ENCODE results near the gene NUB1.
A peak's percentile ranks its signal among the peaks of the same experiment; 100 is the strongest.
"Not testable (repeated sequence)": the region's sequence is repeated elsewhere in the genome, so short reads cannot be mapped to it uniquely, and the experiment has no call there.

The NUB1 gene, protein sequence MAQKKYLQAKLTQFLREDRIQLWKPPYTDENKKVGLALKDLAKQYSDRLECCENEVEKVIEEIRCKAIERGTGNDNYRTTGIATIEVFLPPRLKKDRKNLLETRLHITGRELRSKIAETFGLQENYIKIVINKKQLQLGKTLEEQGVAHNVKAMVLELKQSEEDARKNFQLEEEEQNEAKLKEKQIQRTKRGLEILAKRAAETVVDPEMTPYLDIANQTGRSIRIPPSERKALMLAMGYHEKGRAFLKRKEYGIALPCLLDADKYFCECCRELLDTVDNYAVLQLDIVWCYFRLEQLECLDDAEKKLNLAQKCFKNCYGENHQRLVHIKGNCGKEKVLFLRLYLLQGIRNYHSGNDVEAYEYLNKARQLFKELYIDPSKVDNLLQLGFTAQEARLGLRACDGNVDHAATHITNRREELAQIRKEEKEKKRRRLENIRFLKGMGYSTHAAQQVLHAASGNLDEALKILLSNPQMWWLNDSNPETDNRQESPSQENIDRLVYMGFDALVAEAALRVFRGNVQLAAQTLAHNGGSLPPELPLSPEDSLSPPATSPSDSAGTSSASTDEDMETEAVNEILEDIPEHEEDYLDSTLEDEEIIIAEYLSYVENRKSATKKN

GRCh38 chr7:151341357-151342101 lies at the start of gene NUB1:
TSS of gene NUB1 (plus strand) at chr7:151341812. CDS start at chr7:151345350, 3,538 bp downstream.
- Histone ChIP-seq H3K27me3 (ENCODE audit: control insufficient read depth, insufficient read depth, low read length) (no peaks in the 10 kb centered on the region), H3K4me3 (ENCODE audit: low read length) (peak within 1 kb of the TSS; percentile 93), H3K27ac (ENCODE audit: low read length) (no peak within 1 kb of the TSS), H3K9me3 (ENCODE audit: control insufficient read depth, low read depth, low read length) (no peaks in the 10 kb centered on the region), H3K36me3 (ENCODE audit: control insufficient read depth, low read depth, low read length) (peaks cover 15% of the 10 kb centered on the region), H3K4me1 (ENCODE audit: control insufficient read depth, low read depth, low read length) (peaks cover 3% of the 10 kb centered on the region), H3K9ac (ENCODE audit: low read length) (peak within 1 kb of the TSS; percentile 81)

DNA sequence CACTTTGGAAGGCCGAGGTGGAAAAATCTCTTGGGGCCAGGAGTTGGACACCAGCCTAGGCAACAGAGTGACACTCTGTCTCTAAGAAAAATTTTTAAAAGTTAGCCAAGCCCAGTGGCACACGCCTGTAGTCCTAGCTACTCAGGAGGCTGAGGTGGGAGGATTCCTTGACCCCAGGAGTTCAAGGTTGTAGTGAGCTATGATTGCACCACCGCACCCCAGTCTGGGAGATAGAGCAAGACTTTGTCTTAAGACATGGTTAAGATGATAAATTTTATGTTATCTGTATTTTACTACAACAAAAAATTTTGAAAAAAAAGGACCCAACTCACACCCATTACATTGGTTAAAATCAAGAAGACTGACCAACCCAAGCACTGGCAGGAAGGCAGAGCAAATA lies 48.8 kb upstream of the NUB1 start:
- Histone ChIP-seq H3K36me3 (ENCODE audit: control insufficient read depth, low read depth, low read length) (no peaks in the 10 kb centered on the region), H3K9ac (ENCODE audit: low read length) (no peak overlapping the region), H3K4me1 (ENCODE audit: control insufficient read depth, low read depth, low read length) (no peaks in the 10 kb centered on the region), H3K27me3 (ENCODE audit: control insufficient read depth, insufficient read depth, low read length) (no peaks in the 10 kb centered on the region), H3K27ac (ENCODE audit: low read length) (no peak overlapping the region), H3K4me3 (ENCODE audit: low read length) (no peak overlapping the region), H3K9me3 (ENCODE audit: control insufficient read depth, low read depth, low read length) (no peaks in the 10 kb centered on the region)

DNA sequence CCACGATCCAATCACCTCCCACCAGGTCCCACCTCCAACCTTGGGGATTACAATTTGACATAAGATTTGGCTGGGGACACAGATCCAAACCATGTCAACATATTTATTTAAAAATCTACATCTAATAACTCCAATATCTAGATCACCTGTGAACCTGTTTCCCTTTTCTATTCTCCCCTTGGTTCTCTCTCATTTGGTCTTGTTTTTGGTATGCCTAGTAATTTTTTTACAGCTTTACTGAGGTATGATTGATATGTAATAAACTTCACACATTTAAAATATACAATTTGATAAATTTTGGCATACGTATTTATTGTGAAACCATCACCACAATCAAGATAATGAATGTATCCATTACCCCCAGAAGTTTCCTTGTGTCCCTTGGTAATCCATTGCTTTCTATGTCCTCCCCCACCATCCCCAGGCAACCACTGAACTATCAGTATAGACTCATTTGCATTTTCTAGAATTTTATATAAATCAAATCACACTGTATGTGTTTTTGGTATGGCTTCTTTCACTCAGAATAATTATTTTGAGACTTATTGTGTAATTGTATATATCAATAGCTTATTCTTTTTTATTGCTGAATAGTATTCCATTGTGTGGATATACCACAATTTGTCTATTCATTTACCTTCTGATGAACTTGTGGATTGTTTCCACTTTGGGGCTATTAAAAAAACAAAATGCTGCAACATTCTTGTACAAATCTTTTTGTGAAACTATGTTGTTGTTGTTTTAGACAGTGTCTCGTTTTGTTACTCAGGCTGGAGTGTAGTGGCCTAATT lies 45.2 kb upstream of the NUB1 start:
- H3K27ac ChIP-seq (ENCODE audit: low read length) = no peak overlapping the region
- no peaks in the 10 kb centered on the region for H3K4me1 ChIP-seq (ENCODE audit: control insufficient read depth, low read depth, low read length)
- no peaks in the 10 kb centered on the region for H3K9me3 ChIP-seq (ENCODE audit: control insufficient read depth, low read depth, low read length)
- H3K9ac ChIP-seq (ENCODE audit: low read length) = no peak overlapping the region
- H3K36me3 ChIP-seq (ENCODE audit: control insufficient read depth, low read depth, low read length) = no peaks in the 10 kb centered on the region
- no peak overlapping the region for H3K4me3 ChIP-seq (ENCODE audit: low read length)
- no peaks in the 10 kb centered on the region for H3K27me3 ChIP-seq (ENCODE audit: control insufficient read depth, insufficient read depth, low read length)

- Histone ChIP-seq H3K4me1 (ENCODE audit: control insufficient read depth, low read depth, low read length) (no peaks in the 10 kb centered on the region), H3K9ac (ENCODE audit: low read length) (no peak overlapping the region), H3K9me3 (ENCODE audit: control insufficient read depth, low read depth, low read length) (no peaks in the 10 kb centered on the region), H3K27me3 (ENCODE audit: control insufficient read depth, insufficient read depth, low read length) (peaks cover 8% of the 10 kb centered on the region), H3K36me3 (ENCODE audit: control insufficient read depth, low read depth, low read length) (no peaks in the 10 kb centered on the region), H3K4me3 (ENCODE audit: low read length) (no peak overlapping the region), H3K27ac (ENCODE audit: low read length) (no peak overlapping the region)
Measured at GRCh38 chr7:151298765-151299164, 42.8 kb upstream of the NUB1 start.

DNA sequence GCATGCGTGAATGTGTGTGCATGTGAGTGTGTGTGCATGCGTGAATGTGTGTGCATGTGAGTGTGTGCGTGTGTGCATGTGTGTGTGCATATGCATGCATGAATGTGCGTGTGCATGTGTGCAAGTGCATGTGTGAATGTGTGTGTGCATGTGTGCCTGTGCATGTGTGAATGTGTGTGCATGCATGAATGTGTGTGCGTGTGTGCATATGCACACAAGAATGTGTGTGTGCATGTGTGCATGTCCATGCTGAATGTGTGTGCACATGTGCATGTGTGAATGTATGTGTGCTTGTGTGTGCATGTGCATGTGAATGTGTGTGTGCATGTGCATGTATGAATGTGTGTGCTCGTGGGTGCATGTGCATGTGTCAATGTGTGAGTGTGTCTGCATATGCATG lies 42.1 kb upstream of the NUB1 start:
- Histone ChIP-seq H3K36me3 (ENCODE audit: control insufficient read depth, low read depth, low read length) (no peaks in the 10 kb centered on the region), H3K27ac (ENCODE audit: low read length) (no peak overlapping the region), H3K9ac (ENCODE audit: low read length) (no peak overlapping the region), H3K4me1 (ENCODE audit: control insufficient read depth, low read depth, low read length) (no peaks in the 10 kb centered on the region), H3K4me3 (ENCODE audit: low read length) (no peak overlapping the region), H3K9me3 (ENCODE audit: control insufficient read depth, low read depth, low read length) (no peaks in the 10 kb centered on the region), H3K27me3 (ENCODE audit: control insufficient read depth, insufficient read depth, low read length) (peaks cover 8% of the 10 kb centered on the region)

- peaks cover 8% of the 10 kb centered on the region for H3K27me3 ChIP-seq (ENCODE audit: control insufficient read depth, insufficient read depth, low read length)
- no peaks in the 10 kb centered on the region for H3K4me1 ChIP-seq (ENCODE audit: control insufficient read depth, low read depth, low read length)
- H3K4me3 ChIP-seq (ENCODE audit: low read length) = no peak overlapping the region
- H3K9me3 ChIP-seq (ENCODE audit: control insufficient read depth, low read depth, low read length) = no peaks in the 10 kb centered on the region
- no peak overlapping the region for H3K9ac ChIP-seq (ENCODE audit: low read length)
- no peak overlapping the region for H3K27ac ChIP-seq (ENCODE audit: low read length)
- H3K36me3 ChIP-seq (ENCODE audit: control insufficient read depth, low read depth, low read length) = no peaks in the 10 kb centered on the region
Measured at GRCh38 chr7:151299940-151300645, 41.5 kb upstream of the NUB1 start.

DNA sequence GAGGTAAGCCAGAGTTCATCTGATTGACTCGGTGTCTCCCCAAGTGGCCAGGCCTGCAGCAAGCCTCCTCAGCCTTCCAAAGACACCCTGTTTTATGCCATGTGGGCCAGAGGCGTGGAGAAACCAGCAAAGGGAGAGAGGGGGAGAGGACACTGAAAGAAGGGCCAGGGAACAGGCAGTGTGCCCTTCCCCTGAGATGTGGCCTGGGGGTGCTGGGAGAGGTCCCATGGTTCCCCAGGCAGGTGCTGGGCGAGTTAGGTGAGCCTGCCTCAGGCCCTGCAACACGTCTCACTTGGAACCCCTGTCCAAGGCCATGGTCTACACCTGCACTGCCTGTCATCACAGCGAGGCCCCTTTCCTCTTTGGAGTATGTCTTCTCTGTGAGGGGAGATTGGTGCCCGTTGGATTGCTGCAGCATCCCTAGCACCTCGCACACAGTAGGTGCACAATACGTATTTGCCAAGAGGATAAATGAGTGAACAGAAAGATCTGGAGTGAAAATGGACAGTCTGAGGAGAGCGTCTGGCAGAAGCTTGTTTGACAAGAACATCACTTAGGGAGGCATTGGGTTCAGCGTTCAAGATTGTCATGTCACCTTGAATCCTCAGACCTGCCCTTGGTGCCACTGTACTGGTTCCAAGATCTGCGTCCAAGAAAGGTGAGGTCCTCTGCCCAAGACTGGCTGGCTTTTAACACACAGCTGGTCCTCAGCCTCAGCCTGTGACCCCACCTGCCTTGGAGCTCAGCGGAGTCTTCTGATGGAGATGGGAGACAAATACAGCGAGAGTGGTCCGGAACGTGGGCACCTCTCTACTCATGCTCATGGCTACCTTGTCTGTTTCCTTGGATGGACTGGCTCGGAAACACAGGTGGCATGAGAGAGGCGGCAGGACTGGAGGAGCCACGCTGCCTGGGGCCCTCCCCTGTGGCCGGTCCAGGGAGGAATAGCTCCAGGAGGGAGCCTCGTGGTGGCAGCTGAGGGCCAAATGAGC lies 39.8 kb upstream of the NUB1 start:
- Histone ChIP-seq H3K36me3 (ENCODE audit: control insufficient read depth, low read depth, low read length) (no peaks in the 10 kb centered on the region), H3K9me3 (ENCODE audit: control insufficient read depth, low read depth, low read length) (no peaks in the 10 kb centered on the region), H3K9ac (ENCODE audit: low read length) (no peak overlapping the region), H3K4me1 (ENCODE audit: control insufficient read depth, low read depth, low read length) (no peaks in the 10 kb centered on the region), H3K4me3 (ENCODE audit: low read length) (no peak overlapping the region), H3K27me3 (ENCODE audit: control insufficient read depth, insufficient read depth, low read length) (peaks cover 8% of the 10 kb centered on the region), H3K27ac (ENCODE audit: low read length) (no peak overlapping the region)

DNA sequence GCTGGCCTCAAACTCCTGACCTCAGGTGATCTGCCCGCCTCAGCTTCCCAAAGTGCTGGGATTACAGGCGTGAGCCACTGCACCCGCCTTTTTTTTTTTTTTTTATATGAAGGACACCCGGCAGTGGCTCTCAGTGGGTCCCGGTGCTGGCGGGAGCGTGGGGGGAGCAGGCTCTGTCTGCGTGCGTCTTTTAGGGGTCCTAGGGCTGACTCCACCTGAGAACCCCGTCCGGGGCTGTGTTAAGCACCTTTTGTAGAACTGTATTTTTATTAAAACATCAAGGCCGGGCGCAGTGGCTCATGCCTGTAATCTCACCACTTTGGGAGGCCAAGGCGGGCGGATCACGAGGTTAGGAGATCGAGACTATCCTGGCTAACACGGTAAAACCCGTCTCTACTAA lies 37.4 kb upstream of the NUB1 start:
- not testable (repeated sequence) for H3K9ac ChIP-seq (ENCODE audit: low read length); H3K27ac ChIP-seq (ENCODE audit: low read length); H3K36me3 ChIP-seq (ENCODE audit: control insufficient read depth, low read depth, low read length); H3K4me1 ChIP-seq (ENCODE audit: control insufficient read depth, low read depth, low read length); H3K27me3 ChIP-seq (ENCODE audit: control insufficient read depth, insufficient read depth, low read length); H3K9me3 ChIP-seq (ENCODE audit: control insufficient read depth, low read depth, low read length)
- H3K4me3 ChIP-seq (ENCODE audit: low read length) = peak overlapping the region; percentile 55

- H3K9me3 ChIP-seq (ENCODE audit: control insufficient read depth, low read depth, low read length) = no peaks in the 10 kb centered on the region
- no peaks in the 10 kb centered on the region for H3K36me3 ChIP-seq (ENCODE audit: control insufficient read depth, low read depth, low read length)
- no peak overlapping the region for H3K27ac ChIP-seq (ENCODE audit: low read length)
- peaks cover 8% of the 10 kb centered on the region for H3K27me3 ChIP-seq (ENCODE audit: control insufficient read depth, insufficient read depth, low read length)
- no peaks in the 10 kb centered on the region for H3K4me1 ChIP-seq (ENCODE audit: control insufficient read depth, low read depth, low read length)
- H3K9ac ChIP-seq (ENCODE audit: low read length) = peak overlapping the region; percentile 41
- H3K4me3 ChIP-seq (ENCODE audit: low read length) = peak overlapping the region; percentile 55
Measured at GRCh38 chr7:151304856-151305255, 36.8 kb upstream of the NUB1 start.

DNA sequence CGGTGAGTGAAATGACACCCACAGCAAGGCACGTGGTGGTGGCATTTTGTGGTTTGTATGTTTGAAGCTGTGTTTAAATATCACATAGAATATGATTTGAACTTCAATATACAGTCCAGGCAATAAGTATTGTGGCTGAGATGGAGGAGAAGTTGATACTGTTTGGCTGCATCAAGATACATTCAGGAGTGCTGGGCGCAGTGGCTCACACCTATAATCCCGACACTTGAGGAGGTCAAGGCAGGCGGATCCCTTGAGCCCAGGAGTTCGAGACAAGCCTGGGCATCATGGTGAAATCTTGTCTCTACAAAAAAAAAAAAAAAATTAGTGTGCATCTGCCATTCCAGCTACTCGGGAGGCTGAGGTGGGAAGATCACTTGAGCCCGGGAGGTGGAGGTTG lies 35.2 kb upstream of the NUB1 start:
- Histone ChIP-seq H3K27ac (ENCODE audit: low read length) (no peak overlapping the region), H3K27me3 (ENCODE audit: control insufficient read depth, insufficient read depth, low read length) (peaks cover 8% of the 10 kb centered on the region), H3K4me1 (ENCODE audit: control insufficient read depth, low read depth, low read length) (no peaks in the 10 kb centered on the region), H3K9me3 (ENCODE audit: control insufficient read depth, low read depth, low read length) (peaks cover 2% of the 10 kb centered on the region), H3K9ac (ENCODE audit: low read length) (no peak overlapping the region), H3K36me3 (ENCODE audit: control insufficient read depth, low read depth, low read length) (no peaks in the 10 kb centered on the region), H3K4me3 (ENCODE audit: low read length) (no peak overlapping the region)
